SK-N-SH (cell line): ENCODE measurements around the gene KIF6.

Experiments
- EZH2phosphoT487 ChIP-seq: fragments of 200-600 bp; sonication (generic); IDR thresholded peaks from 2 replicates; pipeline ENCODE4 v1.6.1; 2017; ENCODE audit warnings: low read depth, mixed run types, mild to moderate bottlenecking, antibody characterized with exemption, moderate library complexity, borderline replicate concordance
- FOSL2 ChIP-seq: IDR thresholded peaks from 2 replicates; pipeline ENCODE4 v1.4.0; 2012; ENCODE audit warnings: low read depth, mild to moderate bottlenecking, moderate library complexity, borderline replicate concordance
- MXI1 ChIP-seq: IDR thresholded peaks from 2 replicates; pipeline ENCODE4 v1.6.1; 2012; ENCODE audit warnings: mild to moderate bottlenecking, low read depth, low read length, improper control_type of control experiment
- TF ChIP-seq, protein P1 (sequence below): fragments of 200-600 bp; sonication (generic); IDR thresholded peaks from 2 replicates; pipeline ENCODE4 v1.6.1; 2017; ENCODE audit warnings: antibody characterized with exemption, mild to moderate bottlenecking, moderate library complexity
- TF ChIP-seq, protein P2 (sequence below): IDR thresholded peaks from 2 replicates; pipeline ENCODE4 v1.6.1; 2012; ENCODE audit warnings: mild to moderate bottlenecking, low read depth, low read length, moderate library complexity
- TF ChIP-seq, protein P3 (sequence below): IDR thresholded peaks from 2 replicates; pipeline ENCODE4; 2012

DNA sequence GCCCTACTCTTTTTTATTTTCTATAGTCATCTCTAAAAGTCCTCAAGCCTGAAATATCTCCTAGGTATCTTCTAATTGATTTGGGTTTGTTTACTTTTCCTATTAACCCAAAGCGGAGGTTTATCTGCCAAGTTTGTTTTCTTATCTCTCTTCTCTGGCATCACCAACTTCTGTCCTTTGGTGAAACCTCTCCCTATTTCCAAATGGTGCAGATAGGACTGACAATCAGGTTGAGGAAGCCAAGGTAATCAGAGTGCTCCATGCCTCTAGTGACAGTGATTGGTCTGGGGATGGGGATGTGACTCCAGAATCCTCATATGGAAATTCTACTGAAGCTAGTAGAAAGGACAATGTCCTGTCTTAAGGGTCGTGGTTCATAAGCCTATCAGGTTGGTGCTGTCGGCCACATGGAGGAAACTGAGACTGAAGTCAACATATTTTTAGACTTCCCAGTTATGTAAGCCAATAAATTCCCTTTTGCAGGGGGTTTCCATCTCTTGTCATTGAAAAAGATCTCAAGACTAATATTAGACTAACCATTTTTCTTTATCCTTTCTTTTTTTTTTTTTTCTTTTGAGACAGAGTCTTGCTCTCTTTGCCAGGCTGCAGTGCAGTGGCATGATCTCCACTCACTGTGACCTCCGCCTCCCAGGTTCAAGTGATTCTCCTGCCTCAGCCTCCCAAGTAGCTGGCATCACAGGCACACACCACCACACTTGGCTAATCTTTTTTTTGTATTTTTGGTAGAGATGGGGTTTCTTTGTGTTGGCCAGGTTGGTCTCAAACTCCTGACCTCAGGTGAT is 28.0 kb downstream of the KIF6 start:
- no peak for TF ChIP-seq FOSL2
- TF ChIP-seq, protein P1, sequence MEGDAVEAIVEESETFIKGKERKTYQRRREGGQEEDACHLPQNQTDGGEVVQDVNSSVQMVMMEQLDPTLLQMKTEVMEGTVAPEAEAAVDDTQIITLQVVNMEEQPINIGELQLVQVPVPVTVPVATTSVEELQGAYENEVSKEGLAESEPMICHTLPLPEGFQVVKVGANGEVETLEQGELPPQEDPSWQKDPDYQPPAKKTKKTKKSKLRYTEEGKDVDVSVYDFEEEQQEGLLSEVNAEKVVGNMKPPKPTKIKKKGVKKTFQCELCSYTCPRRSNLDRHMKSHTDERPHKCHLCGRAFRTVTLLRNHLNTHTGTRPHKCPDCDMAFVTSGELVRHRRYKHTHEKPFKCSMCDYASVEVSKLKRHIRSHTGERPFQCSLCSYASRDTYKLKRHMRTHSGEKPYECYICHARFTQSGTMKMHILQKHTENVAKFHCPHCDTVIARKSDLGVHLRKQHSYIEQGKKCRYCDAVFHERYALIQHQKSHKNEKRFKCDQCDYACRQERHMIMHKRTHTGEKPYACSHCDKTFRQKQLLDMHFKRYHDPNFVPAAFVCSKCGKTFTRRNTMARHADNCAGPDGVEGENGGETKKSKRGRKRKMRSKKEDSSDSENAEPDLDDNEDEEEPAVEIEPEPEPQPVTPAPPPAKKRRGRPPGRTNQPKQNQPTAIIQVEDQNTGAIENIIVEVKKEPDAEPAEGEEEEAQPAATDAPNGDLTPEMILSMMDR: no peak
- TF ChIP-seq, protein P2, sequence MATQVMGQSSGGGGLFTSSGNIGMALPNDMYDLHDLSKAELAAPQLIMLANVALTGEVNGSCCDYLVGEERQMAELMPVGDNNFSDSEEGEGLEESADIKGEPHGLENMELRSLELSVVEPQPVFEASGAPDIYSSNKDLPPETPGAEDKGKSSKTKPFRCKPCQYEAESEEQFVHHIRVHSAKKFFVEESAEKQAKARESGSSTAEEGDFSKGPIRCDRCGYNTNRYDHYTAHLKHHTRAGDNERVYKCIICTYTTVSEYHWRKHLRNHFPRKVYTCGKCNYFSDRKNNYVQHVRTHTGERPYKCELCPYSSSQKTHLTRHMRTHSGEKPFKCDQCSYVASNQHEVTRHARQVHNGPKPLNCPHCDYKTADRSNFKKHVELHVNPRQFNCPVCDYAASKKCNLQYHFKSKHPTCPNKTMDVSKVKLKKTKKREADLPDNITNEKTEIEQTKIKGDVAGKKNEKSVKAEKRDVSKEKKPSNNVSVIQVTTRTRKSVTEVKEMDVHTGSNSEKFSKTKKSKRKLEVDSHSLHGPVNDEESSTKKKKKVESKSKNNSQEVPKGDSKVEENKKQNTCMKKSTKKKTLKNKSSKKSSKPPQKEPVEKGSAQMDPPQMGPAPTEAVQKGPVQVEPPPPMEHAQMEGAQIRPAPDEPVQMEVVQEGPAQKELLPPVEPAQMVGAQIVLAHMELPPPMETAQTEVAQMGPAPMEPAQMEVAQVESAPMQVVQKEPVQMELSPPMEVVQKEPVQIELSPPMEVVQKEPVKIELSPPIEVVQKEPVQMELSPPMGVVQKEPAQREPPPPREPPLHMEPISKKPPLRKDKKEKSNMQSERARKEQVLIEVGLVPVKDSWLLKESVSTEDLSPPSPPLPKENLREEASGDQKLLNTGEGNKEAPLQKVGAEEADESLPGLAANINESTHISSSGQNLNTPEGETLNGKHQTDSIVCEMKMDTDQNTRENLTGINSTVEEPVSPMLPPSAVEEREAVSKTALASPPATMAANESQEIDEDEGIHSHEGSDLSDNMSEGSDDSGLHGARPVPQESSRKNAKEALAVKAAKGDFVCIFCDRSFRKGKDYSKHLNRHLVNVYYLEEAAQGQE: no peak
- TF ChIP-seq EZH2phosphoT487: no peak
- TF ChIP-seq MXI1: no peak
- TF ChIP-seq, protein P3, sequence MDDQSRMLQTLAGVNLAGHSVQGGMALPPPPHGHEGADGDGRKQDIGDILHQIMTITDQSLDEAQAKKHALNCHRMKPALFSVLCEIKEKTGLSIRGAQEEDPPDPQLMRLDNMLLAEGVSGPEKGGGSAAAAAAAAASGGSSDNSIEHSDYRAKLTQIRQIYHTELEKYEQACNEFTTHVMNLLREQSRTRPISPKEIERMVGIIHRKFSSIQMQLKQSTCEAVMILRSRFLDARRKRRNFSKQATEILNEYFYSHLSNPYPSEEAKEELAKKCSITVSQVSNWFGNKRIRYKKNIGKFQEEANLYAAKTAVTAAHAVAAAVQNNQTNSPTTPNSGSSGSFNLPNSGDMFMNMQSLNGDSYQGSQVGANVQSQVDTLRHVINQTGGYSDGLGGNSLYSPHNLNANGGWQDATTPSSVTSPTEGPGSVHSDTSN: no peak
